ENCODE measurements around the gene LRP1B.
A peak's percentile ranks its signal among the peaks of the same experiment; 100 is the strongest.

LRP1B gene

DNA sequence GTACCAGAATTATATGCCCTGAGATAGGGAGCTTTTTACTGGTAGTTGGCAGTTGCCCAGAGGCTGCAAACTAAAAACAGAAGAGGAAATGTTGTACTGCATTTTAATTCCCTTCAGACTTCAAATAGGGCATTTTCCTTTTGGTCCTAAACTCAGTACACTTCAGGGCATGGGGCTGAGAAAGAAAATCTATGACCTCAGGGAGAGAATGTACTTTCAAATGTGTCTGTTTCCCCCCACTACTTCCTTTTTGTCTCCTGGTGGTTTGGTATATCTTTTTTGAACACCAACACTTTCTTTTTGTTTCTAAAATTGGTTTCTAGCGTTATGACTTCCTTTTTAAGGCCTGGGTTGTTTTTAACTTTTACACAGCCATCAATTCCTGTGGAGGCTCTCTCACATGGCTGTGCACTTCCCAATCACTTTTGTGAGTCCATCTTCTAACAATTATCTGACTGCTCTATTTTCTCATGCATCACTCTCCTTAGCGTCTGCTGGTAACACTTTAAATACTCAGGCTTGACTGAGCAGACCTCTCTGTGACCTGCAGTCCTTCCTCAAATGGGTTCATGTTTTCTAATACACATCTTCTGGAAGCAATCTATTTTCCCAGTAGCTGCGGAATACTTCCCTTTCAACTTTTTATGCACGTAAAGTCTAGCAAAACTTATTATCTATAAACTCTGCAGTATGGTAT, 596.0 kb downstream of the LRP1B start:
- Mint-ChIP-seq H3K9me3 (no peaks in the 10 kb centered on the region), H3K27ac (peak overlapping the region in 1 of 3 experiments; percentile 9)

DNA sequence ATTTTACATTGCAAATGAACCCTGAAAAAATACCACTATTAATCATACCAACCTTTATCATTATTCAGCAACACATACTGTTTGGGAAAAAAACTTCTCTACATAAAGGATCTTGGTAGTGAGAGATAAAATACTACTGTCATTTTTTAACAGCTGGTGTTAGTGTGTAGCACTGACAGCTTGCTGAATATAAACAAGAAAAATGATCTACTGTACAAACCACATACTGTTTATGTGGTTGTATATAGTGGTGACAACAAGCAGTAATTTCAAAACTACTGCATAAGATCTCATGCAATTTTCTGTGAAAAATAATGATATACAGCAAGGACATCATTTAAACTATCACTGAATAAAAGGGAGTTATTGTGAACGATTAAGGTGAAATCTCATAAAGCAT, 601.2 kb downstream of the LRP1B start:
- TF ChIP-seq, protein P1, sequence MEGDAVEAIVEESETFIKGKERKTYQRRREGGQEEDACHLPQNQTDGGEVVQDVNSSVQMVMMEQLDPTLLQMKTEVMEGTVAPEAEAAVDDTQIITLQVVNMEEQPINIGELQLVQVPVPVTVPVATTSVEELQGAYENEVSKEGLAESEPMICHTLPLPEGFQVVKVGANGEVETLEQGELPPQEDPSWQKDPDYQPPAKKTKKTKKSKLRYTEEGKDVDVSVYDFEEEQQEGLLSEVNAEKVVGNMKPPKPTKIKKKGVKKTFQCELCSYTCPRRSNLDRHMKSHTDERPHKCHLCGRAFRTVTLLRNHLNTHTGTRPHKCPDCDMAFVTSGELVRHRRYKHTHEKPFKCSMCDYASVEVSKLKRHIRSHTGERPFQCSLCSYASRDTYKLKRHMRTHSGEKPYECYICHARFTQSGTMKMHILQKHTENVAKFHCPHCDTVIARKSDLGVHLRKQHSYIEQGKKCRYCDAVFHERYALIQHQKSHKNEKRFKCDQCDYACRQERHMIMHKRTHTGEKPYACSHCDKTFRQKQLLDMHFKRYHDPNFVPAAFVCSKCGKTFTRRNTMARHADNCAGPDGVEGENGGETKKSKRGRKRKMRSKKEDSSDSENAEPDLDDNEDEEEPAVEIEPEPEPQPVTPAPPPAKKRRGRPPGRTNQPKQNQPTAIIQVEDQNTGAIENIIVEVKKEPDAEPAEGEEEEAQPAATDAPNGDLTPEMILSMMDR (IDR thresholded peaks at IDR 0.05; ENCODE audit: unreplicated experiment in 3 of 3): no peak
- Mint-ChIP-seq H3K27me3 (ENCODE audit: low read depth) (no peaks in the 10 kb centered on the region), H3K4me3 (no peak overlapping the region), H3K36me3 (ENCODE audit: low read depth) (no peaks in the 10 kb centered on the region), H3K27ac (no peak overlapping the region), H3K4me1 (peaks cover 9% of the 10 kb centered on the region), H3K9me3 (no peaks in the 10 kb centered on the region)

More for the DNA sequence above, 596.0 kb downstream of the LRP1B start:
- Mint-ChIP-seq H3K4me1 (no peaks in the 10 kb centered on the region), H3K27me3 (ENCODE audit: low read depth) (no peaks in the 10 kb centered on the region), H3K36me3 (ENCODE audit: low read depth) (no peaks in the 10 kb centered on the region), H3K4me3 (no peak overlapping the region)
- TF ChIP-seq, protein P1 (IDR thresholded peaks at IDR 0.05; ENCODE audit: unreplicated experiment in 3 of 3): no peak

DNA sequence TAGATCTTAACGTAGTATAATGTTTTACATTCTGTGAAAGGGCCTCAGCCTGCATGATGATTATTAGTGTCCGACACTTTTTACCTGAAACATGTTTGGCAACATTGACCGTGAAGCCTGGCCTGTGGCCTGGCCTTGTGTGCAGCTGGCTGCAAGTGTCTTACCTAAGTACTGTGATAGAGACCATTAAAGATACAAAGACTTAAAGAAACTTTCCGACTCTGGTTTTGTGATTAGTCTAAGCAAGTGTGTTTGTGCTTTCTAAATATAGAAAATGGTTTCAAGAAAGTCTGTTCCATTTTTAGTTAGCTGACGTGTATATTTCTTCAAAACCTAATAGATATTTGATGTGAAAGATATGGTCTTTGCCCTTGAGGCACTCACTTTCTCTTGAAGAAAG, 601.8 kb downstream of the LRP1B start:
- Mint-ChIP-seq H3K27ac (peak overlapping the region in 1 of 3 experiments; percentile 8), H3K4me1 (peaks cover 9% of the 10 kb centered on the region), H3K4me3 (no peak overlapping the region), H3K27me3 (ENCODE audit: low read depth) (no peaks in the 10 kb centered on the region), H3K9me3 (no peaks in the 10 kb centered on the region), H3K36me3 (ENCODE audit: low read depth) (no peaks in the 10 kb centered on the region)
- TF ChIP-seq, protein P1 (IDR thresholded peaks at IDR 0.05; ENCODE audit: unreplicated experiment in 3 of 3): no peak

DNA sequence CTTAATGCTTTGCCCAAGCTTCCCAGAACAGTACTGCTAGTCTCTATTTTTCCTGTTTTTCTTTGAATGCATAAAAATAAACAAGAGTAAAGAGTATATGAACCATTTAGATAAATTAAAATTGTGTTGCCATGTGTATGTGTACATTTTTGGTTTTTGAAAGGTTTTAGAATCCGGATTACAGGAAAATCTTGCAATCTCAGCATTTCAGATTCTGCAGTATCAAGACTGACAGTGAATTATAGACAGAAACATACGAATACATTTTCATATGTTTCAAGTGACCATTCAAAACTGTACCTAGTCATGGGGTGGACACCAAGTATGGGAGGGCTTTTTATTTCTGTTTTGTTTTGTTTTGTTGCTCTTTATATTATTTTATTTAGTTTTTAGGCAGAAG, 604.1 kb downstream of the LRP1B start:
- Mint-ChIP-seq H3K4me1 (peaks cover 9% of the 10 kb centered on the region), H3K27ac (no peak overlapping the region), H3K36me3 (ENCODE audit: low read depth) (no peaks in the 10 kb centered on the region), H3K4me3 (no peak overlapping the region), H3K27me3 (ENCODE audit: low read depth) (no peaks in the 10 kb centered on the region), H3K9me3 (no peaks in the 10 kb centered on the region)
- TF ChIP-seq, protein P1 (IDR thresholded peaks at IDR 0.05; ENCODE audit: unreplicated experiment in 3 of 3): no peak

DNA sequence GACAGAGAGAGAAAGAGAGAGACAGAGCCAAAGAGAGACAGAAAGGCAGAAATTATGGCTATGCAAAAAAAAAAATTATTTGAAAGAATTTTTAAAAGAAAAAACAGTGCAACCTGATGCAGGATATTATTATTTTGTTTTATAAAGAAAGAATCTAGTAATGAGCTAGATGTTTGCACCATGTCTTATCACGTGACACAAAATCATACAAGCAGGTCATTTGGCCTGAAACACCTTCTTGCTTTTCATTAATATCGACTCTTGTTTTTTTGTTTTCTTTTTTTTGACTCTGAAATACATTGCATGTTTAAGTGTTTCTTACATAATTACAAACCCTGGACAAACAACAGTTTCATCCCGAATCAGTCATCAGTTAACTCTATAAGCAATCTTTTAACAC, 606.0 kb downstream of the LRP1B start:
- H3K9me3 Mint-ChIP-seq: no peaks in the 10 kb centered on the region
- H3K27ac Mint-ChIP-seq: no peak overlapping the region
- no peaks in the 10 kb centered on the region for H3K36me3 Mint-ChIP-seq (ENCODE audit: low read depth)
- no peaks in the 10 kb centered on the region for H3K27me3 Mint-ChIP-seq (ENCODE audit: low read depth)
- no peak overlapping the region for H3K4me3 Mint-ChIP-seq
- TF ChIP-seq, protein P1 (IDR thresholded peaks at IDR 0.05; ENCODE audit: unreplicated experiment in 3 of 3): no peak
- peaks cover 9% of the 10 kb centered on the region for H3K4me1 Mint-ChIP-seq

DNA sequence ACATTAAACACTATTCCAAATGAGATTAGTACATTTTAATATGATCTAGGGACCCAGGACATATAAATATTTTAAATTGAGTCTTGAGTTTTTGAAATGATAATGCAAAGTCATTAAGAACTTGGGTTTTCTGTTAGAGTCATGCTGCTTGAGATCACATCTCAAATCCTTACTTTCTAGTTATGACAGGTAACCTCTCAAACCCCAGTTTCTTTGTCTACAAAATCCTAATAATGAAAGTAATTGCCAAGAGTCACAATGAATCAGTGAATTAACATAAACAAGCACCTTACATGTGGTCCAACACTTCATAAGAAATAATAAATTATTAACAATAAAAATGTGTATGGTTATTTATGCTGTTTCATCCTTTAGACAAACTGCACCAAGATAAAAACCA, 607.6 kb downstream of the LRP1B start:
- no peaks in the 10 kb centered on the region for H3K27me3 Mint-ChIP-seq (ENCODE audit: low read depth)
- H3K4me3 Mint-ChIP-seq: no peak overlapping the region
- TF ChIP-seq, protein P1 (IDR thresholded peaks at IDR 0.05; ENCODE audit: unreplicated experiment in 3 of 3): no peak
- H3K27ac Mint-ChIP-seq: peak overlapping the region in 1 of 3 experiments; percentile 25
- no peaks in the 10 kb centered on the region for H3K9me3 Mint-ChIP-seq
- no peaks in the 10 kb centered on the region for H3K36me3 Mint-ChIP-seq (ENCODE audit: low read depth)
- H3K4me1 Mint-ChIP-seq: peaks cover 5% of the 10 kb centered on the region

Data from nephron (organoid).